Esophagus squamous epithelium (tissue), 4 donors: ENCODE results near the gene TECPR1.

Experiments used
- POLR2A ChIP-seq, 4 donors: fragments of 450-650 bp; IDR thresholded peaks; one replicate each; pipeline ENCODE4 v1.6.1; 2017; ENCODE audit warnings: antibody characterized with exemption in 4 of 4, mild to moderate bottlenecking in 4 of 4, moderate library complexity in 3 of 4
- TF ChIP-seq, protein P1 (sequence below), 6 experiments: fragments of 450-650 bp in 4 of 6; fragments of 200-600 bp in 2 of 6; sonication (generic) in 2 of 6; IDR thresholded peaks; one replicate each; pipeline ENCODE4 v1.5.1; 2016 to 2019; ENCODE audit warnings: antibody characterized with exemption in 6 of 6, mild to moderate bottlenecking in 4 of 6, moderate library complexity in 4 of 6

DNA sequence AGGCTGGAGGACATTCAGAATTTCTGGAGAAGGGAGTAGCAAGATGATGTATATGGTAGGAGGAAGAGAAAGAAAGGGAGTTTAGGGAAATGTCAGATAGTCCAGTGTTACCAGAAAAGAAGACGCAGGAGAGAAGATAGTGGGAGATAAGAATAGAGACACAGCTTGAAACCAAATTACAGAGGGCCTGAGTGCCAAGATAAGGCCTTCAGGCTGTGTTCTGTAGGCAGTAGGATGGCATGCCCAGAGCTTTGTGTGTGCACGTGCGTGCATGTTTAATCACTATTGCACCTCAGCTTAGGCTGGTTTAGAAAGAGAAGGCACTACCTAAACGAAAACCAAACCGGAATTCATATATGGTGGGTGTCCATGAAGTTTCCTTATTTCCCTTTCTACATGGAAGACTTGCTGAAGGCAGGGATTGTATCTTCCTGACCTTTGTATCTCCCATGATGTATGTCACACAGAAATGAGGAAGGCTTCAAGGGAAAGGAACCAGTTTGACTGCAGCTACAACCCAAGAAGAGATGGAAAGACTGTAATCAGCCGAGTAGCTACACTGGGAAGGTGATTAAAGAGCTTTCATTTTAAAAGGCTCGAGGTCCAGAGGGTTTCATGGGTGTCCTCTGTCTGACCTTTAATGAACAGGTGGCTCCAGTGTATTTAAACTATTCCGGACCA, 76.6 kb downstream of the TECPR1 start:
- TF ChIP-seq, protein P1, sequence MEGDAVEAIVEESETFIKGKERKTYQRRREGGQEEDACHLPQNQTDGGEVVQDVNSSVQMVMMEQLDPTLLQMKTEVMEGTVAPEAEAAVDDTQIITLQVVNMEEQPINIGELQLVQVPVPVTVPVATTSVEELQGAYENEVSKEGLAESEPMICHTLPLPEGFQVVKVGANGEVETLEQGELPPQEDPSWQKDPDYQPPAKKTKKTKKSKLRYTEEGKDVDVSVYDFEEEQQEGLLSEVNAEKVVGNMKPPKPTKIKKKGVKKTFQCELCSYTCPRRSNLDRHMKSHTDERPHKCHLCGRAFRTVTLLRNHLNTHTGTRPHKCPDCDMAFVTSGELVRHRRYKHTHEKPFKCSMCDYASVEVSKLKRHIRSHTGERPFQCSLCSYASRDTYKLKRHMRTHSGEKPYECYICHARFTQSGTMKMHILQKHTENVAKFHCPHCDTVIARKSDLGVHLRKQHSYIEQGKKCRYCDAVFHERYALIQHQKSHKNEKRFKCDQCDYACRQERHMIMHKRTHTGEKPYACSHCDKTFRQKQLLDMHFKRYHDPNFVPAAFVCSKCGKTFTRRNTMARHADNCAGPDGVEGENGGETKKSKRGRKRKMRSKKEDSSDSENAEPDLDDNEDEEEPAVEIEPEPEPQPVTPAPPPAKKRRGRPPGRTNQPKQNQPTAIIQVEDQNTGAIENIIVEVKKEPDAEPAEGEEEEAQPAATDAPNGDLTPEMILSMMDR (IDR thresholded peaks at IDR 0.05) = no peak
- TF ChIP-seq POLR2A (IDR thresholded peaks at IDR 0.05) = no peak
